Measurements from ENCODE around the gene SPSB4.

SPSB4 gene

GRCh38 chr3:141074529-141074928 is 23.4 kb downstream of the SPSB4 start:
- TF ChIP-seq CTCF (IDR thresholded peaks at IDR 0.05; ENCODE audit: control insufficient read depth, extremely low read depth, insufficient read depth) = no peak
- DNase-seq (ENCODE audit: low read depth) = no peak
- no peak overlapping the region for H3K4me3 ChIP-seq (ENCODE audit: low read depth, low read length)

GRCh38 chr3:141076036-141076773 is 25.1 kb downstream of the SPSB4 start:
- TF ChIP-seq CTCF (IDR thresholded peaks at IDR 0.05; ENCODE audit: control insufficient read depth, extremely low read depth, insufficient read depth) = no peak
- H3K4me3 ChIP-seq (ENCODE audit: low read depth, low read length) = no peak overlapping the region
- no peak for DNase-seq (ENCODE audit: low read depth)

GRCh38 chr3:141076797-141077571 is 25.8 kb downstream of the SPSB4 start:
- H3K4me3 ChIP-seq (ENCODE audit: low read depth, low read length) = no peak overlapping the region
- TF ChIP-seq CTCF (IDR thresholded peaks at IDR 0.05; ENCODE audit: control insufficient read depth, extremely low read depth, insufficient read depth) = no peak
- DNase-seq (ENCODE audit: low read depth) = no peak

- TF ChIP-seq CTCF (IDR thresholded peaks at IDR 0.05; ENCODE audit: control insufficient read depth, extremely low read depth, insufficient read depth) = no peak
- no peak for DNase-seq (ENCODE audit: low read depth)
- no peak overlapping the region for H3K4me3 ChIP-seq (ENCODE audit: low read depth, low read length)
These were observed 26.5 kb downstream of the SPSB4 start for GRCh38 chr3:141077631-141078030.

- TF ChIP-seq CTCF (IDR thresholded peaks at IDR 0.05; ENCODE audit: control insufficient read depth, extremely low read depth, insufficient read depth) = no peak
- no peak for DNase-seq (ENCODE audit: low read depth)
- no peak overlapping the region for H3K4me3 ChIP-seq (ENCODE audit: low read depth, low read length)
These were observed 27.1 kb downstream of the SPSB4 start for GRCh38 chr3:141078200-141078599.

GRCh38 chr3:141080431-141080830 is 29.3 kb downstream of the SPSB4 start:
- no peak for DNase-seq (ENCODE audit: low read depth)
- no peak for TF ChIP-seq CTCF (IDR thresholded peaks at IDR 0.05; ENCODE audit: control insufficient read depth, extremely low read depth, insufficient read depth)
- H3K4me3 ChIP-seq (ENCODE audit: low read depth, low read length) = no peak overlapping the region

All from LNCaP clone FGC (cell line).